K562 treated with DMSO at 1 percent for 12 hours (cell line): ENCODE results near the gene PTEN. TPM values are rescaled to one million over a fixed set of nuclear protein-coding genes. Genes with fewer than 3 reads are reported as not detected.

ENCODE experiments used
- total RNA-seq: library from RNA; unstranded; fragments of 300-600 nt; gene quantifications from 2 replicates; pipeline ENCODE4 v1.2.3, GENCODE V29; 2022; ENCODE audit not compliant: insufficient read depth

Gene PTEN
- total RNA-seq: 10.0 and 16.5 TPM in 2 replicates

GRCh38 chr10:87863053-87863943 is at the start of gene PTEN, which contains the start of gene KLLN:
Gene PTEN, plus strand, starts transcription at chr10:87863625. Its CDS starts 845 bp downstream, at chr10:87864470.
Gene KLLN, minus strand, starts transcription at chr10:87863533. Its CDS starts 1,046 bp downstream, at chr10:87862487.

GRCh38 chr10:87817609-87818504 is 45.6 kb upstream of the PTEN start, which contains the start of gene ATAD1:
Gene ATAD1, minus strand, starts transcription at chr10:87818226. Its CDS starts 3,627 bp downstream, at chr10:87814599.

Other genes with a start within 250 kb of the PTEN start
- gene PAPSS2, start 203.7 kb upstream of the PTEN start, total RNA-seq: not detected in 2 replicates
- gene ATAD1, start 45.4 kb upstream of the PTEN start, total RNA-seq: 7.9 and 16.0 TPM in 2 replicates
- 0.14 TPM in 1 of 2 replicates, not detected in the other for gene KLLN, start 92 bp upstream of the PTEN start, total RNA-seq